Calu3 (cell line): ENCODE measurements around the gene TTPAL. TPM values are rescaled to one million over a fixed set of nuclear protein-coding genes. Genes with fewer than 3 reads are reported as not detected.

ENCODE experiments used
- BruUV-seq: library from RNA; stranded (reverse); fragments of 400-500 nt; replicated peaks from 2 replicates; lab custom pipeline; 2021; lab: Mats Ljungman, UMichigan
- CTCF ChIA-PET: fragments of 300-600 bp; sonication (Branson Sonifier 250); formaldehyde crosslinking; loops from one replicate; lab custom pipeline; 2022; ENCODE audit warnings: antibody characterized with exemption; lab: Charles Lee
- DNase-seq: peaks from one replicate; pipeline ENCODE4 v3.0.0; 2022
- H3K27ac Mint-ChIP-seq: one replicate; pipeline ENCODE4 v1.8.0; 2022; ENCODE audit warnings: mixed read lengths; ENCODE audit not compliant: unreplicated experiment
- H3K27me3 Mint-ChIP-seq: one replicate; pipeline ENCODE4 v1.8.0; 2022; ENCODE audit warnings: mixed read lengths; ENCODE audit not compliant: unreplicated experiment
- H3K36me3 Mint-ChIP-seq: one replicate; pipeline ENCODE4 v1.8.0; 2022; ENCODE audit warnings: mild to moderate bottlenecking, moderate library complexity, mixed read lengths; ENCODE audit not compliant: insufficient read depth, unreplicated experiment
- H3K4me1 Mint-ChIP-seq: one replicate; pipeline ENCODE4 v1.8.0; 2022; ENCODE audit warnings: mild to moderate bottlenecking, low read depth, mixed read lengths; ENCODE audit not compliant: unreplicated experiment
- H3K4me3 Mint-ChIP-seq: one replicate; pipeline ENCODE4 v1.8.0; 2022; ENCODE audit warnings: mild to moderate bottlenecking, low read depth, moderate library complexity, mixed read lengths; ENCODE audit not compliant: unreplicated experiment
- H3K9me3 Mint-ChIP-seq: one replicate; pipeline ENCODE4 v1.8.0; 2022; ENCODE audit warnings: low read depth, mixed read lengths; ENCODE audit not compliant: unreplicated experiment
- CTCF ChIP-seq: fragments of 200-600 bp; IDR thresholded peaks from one replicate; pipeline ENCODE4 v1.8.0; 2022; ENCODE audit warnings: antibody characterized with exemption; ENCODE audit not compliant: unreplicated experiment
- intact Hi-C: fragments of 100-400 bp; cut with micrococcal nuclease; formaldehyde crosslinking; loops from one replicate; pipeline ENCODE4 v1.10.0; 2022; ENCODE audit not compliant: unreplicated experiment
- total RNA-seq: library from RNA; stranded (reverse); gene quantifications from 2 replicates; pipeline ENCODE4 v1.2.3, GENCODE V29; 2022

Gene TTPAL
- total RNA-seq, 1 experiment from 2014 or later: 39.9 TPM

- H3K27me3 Mint-ChIP-seq: no peaks in the 10 kb centered on the region
- no peak overlapping the region for H3K27ac Mint-ChIP-seq
- DNase-seq: no peak
- BruUV-seq: no TSS peak
- intact Hi-C loops: no loop called here
- peaks cover 31% of the 10 kb centered on the region for H3K4me1 Mint-ChIP-seq
- H3K4me3 Mint-ChIP-seq: no peak overlapping the region
- H3K9me3 Mint-ChIP-seq: no peaks in the 10 kb centered on the region
- CTCF ChIA-PET: interaction anchor here (0.7 kb wide), 1 partner anchor 856 kb away, joined by 5 read pairs; no protein-coding TSS in a partner anchor
- peaks cover 38% of the 10 kb centered on the region for H3K36me3 Mint-ChIP-seq
- TF ChIP-seq CTCF: no peak
Observed at GRCh38 chr20:44518248-44518647, 42.6 kb downstream of the TTPAL start.

DNA sequence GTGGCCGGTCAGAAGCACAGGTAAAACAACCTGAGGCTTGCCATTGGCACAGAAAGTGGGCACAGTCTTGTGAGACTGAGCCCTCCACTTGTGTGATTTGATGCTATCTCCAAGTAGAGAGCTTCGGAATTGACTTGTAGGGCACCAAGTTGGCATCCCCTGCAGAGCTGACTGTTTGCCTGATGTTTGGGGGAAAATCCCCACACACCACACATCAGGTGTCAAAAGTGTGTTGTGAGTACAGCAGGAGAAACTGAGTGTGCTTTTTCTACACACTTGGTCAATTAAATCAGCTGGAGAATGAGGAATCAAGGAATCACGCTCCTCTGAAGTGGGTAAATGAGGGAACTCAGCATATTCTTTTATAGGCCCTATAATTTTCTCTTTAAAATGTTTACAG is 45.2 kb downstream of the TTPAL start:
- DNase-seq: no peak
- no TSS peak for BruUV-seq
- H3K4me3 Mint-ChIP-seq: peak overlapping the region; percentile 91
- no peak overlapping the region for H3K27ac Mint-ChIP-seq
- peaks cover 38% of the 10 kb centered on the region for H3K4me1 Mint-ChIP-seq
- CTCF ChIA-PET: interaction anchor here (1.3 kb wide), 1 partner anchor 89 kb away, joined by 3 read pairs; no protein-coding TSS in a partner anchor
- no peaks in the 10 kb centered on the region for H3K9me3 Mint-ChIP-seq
- peaks cover 26% of the 10 kb centered on the region for H3K36me3 Mint-ChIP-seq
- intact Hi-C loops: loop anchor here (5.0 kb wide), 1 partner anchor 91 kb away; no protein-coding TSS in a partner anchor
- TF ChIP-seq CTCF: no peak
- H3K27me3 Mint-ChIP-seq: peaks cover 12% of the 10 kb centered on the region

DNA sequence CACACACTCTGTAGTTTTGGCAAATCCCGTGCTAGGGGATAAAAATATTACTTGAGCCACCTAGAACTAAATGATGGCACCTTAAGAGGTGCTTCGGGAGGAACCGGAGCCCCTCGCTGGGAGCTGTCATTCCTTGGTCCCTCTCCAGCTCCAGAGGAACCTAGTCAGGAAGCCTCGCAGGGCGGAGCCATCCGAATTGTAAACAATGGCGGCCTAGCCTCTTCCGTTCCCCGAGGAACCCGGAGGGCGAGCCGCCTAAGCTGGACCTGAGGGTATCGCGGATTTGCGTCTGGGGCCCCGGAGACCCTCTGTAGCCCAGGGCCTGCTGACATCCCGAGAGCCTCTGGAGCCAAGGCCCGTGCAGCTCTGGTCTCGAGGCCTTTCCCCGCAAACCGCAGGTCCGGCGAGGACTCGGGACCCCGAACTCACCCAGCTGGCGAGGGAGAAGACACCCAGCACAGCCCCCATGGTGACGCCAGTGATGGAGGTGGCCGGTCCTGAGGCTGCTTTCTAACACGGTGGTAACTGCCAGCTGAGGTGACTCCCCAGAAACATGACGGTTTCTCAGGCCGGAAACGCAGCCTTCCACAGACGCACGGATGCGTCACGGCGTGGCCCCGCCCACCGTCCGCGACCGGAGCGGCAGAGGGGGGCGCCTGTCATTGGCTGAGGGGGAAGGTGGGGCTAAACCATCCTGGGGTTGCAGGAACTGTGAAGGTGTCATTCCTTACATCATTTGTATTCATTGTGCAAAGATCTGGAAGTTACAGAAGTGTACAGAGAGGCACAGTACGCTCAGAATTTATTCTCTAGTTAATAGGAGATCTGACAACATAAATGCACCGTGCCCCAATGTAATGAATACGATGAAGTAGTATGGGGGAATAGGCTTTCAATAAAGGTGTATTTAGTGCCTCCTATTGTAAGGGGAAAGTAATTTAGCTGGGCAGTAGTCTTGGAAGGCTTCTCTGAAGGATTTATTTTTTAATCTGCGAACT is 46.1 kb downstream of the TTPAL start, which contains the start of gene SERINC3:
TSS of gene SERINC3 (minus strand) at position 587 of the 998 bp plus-strand sequence. CDS start at position 468, 119 bp downstream.
- no peak for TF ChIP-seq CTCF
- H3K9me3 Mint-ChIP-seq: no peaks in the 10 kb centered on the region

GRCh38 chr20:44522841-44523240 is 47.2 kb downstream of the TTPAL start:
- Mint-ChIP-seq H3K27me3 (peaks cover 12% of the 10 kb centered on the region), H3K4me1 (peaks cover 41% of the 10 kb centered on the region), H3K36me3 (peaks cover 26% of the 10 kb centered on the region), H3K4me3 (peak overlapping the region; percentile 91), H3K9me3 (no peaks in the 10 kb centered on the region), H3K27ac (peak overlapping the region; percentile 85)
- intact Hi-C loops: loop anchor here (5.0 kb wide), 1 partner anchor 89 kb away; no protein-coding TSS in a partner anchor
- DNase-seq: no peak
- no TSS peak for BruUV-seq
- CTCF ChIA-PET: no interaction called here
- TF ChIP-seq CTCF: no peak

More for the DNA sequence above, 46.1 kb downstream of the TTPAL start, which contains the start of gene SERINC3:
- H3K27ac Mint-ChIP-seq: peak within 1 kb of the TSS; percentile 85
- H3K4me1 Mint-ChIP-seq: peaks cover 45% of the 10 kb centered on the region
- H3K36me3 Mint-ChIP-seq: peaks cover 26% of the 10 kb centered on the region
- CTCF ChIA-PET: interaction anchor here (0.6 to 1.3 kb wide), 3 partner anchors 9 to 88 kb away, joined by 3 to 4 read pairs (median 3); no protein-coding TSS in a partner anchor
- H3K27me3 Mint-ChIP-seq: peaks cover 12% of the 10 kb centered on the region
- peak within 1 kb of the TSS; percentile 91 for H3K4me3 Mint-ChIP-seq
- intact Hi-C loops: loop anchor here (5.0 kb wide), 1 partner anchor 91 kb away; no protein-coding TSS in a partner anchor
- TSS peak; percentile 39 for BruUV-seq
- DNase-seq: peak; percentile 99
